Endothelial cell of umbilical vein (primary cell): ENCODE results near the gene SPATA33. TPM values are rescaled to one million over a fixed set of nuclear protein-coding genes. Genes with fewer than 3 reads are reported as not detected.

Source experiments
- BruUV-seq: library from RNA; stranded (reverse); fragments of 400-500 nt; replicated peaks from 2 replicates; lab custom pipeline; 2021; lab: Mats Ljungman, UMichigan
- CTCF ChIA-PET: fragments of 300-600, 350-600 bp; sonication (Branson Sonifier 250); formaldehyde crosslinking; loops from one replicate; lab custom pipeline; 2021; ENCODE audit warnings: antibody characterized with exemption, inconsistent platforms; lab: Charles Lee
- POLR2A ChIA-PET: fragments of 300-600, 350-600 bp; sonication (Branson Sonifier 250); formaldehyde crosslinking; loops from one replicate; lab custom pipeline; 2021; ENCODE audit warnings: antibody characterized with exemption, inconsistent platforms; lab: Charles Lee
- DNase-seq: peaks from one replicate; pipeline ENCODE4 v3.0.0-alpha.2; 2011; ENCODE audit warnings: low read depth, low spot score
- FAIRE-seq: peaks from 2 replicates; lab custom pipeline; 2011; peaks lifted over from hg19 to GRCh38; lab: Jason Lieb, UNC
- H2AFZ ChIP-seq: 2 replicates; pipeline ENCODE4 v1.6.0; 2012; ENCODE audit warnings: low read depth, low read length, control low read depth, inconsistent platforms
- H3K27ac ChIP-seq: 2 replicates; pipeline ENCODE4 v1.5.1; 2011; ENCODE audit warnings: low read depth, mild to moderate bottlenecking, control low read depth, low read length, moderate library complexity; ENCODE audit not compliant: insufficient read depth
- H3K27me3 ChIP-seq, 2 experiments: 2 replicates each; pipeline versions ENCODE4 v1.6.0 to v1.6.1; 2011; ENCODE audit warnings: low read length in 2 of 2, mixed read lengths in 1 of 2; ENCODE audit not compliant: control insufficient read depth in 2 of 2, insufficient read depth in 2 of 2
- H3K36me3 ChIP-seq, 2 experiments: 2 replicates in 1 of 2; 3 replicates in 1 of 2; pipeline ENCODE4 v1.5.1; 2011; ENCODE audit warnings: low read length in 2 of 2, mild to moderate bottlenecking in 1 of 2, moderate library complexity in 1 of 2; ENCODE audit not compliant: control insufficient read depth in 2 of 2, insufficient read depth in 2 of 2; ENCODE audit errors: extremely low read depth in 1 of 2
- H3K4me1 ChIP-seq: 3 replicates; pipeline ENCODE4 v1.5.1; 2011; ENCODE audit warnings: mild to moderate bottlenecking, low read length; ENCODE audit not compliant: control insufficient read depth, insufficient read depth; ENCODE audit errors: extremely low read depth
- H3K4me2 ChIP-seq: 2 replicates; pipeline ENCODE4 v1.6.1; 2011; ENCODE audit warnings: low read length, control low read depth, mixed read lengths; ENCODE audit not compliant: insufficient read depth
- H3K4me3 ChIP-seq, 3 experiments: fragments of 200-600 bp in 1 of 3; sonication (generic), shearing (Covaris generic) in 1 of 3; replicated peaks in 1 of 3; 2 replicates each; pipeline ENCODE4 v1.5.1; 2011 to 2016; ENCODE audit warnings: control low read depth in 3 of 3, low read length in 3 of 3, mild to moderate bottlenecking in 2 of 3, inconsistent platforms in 1 of 3, low read depth in 1 of 3, moderate library complexity in 1 of 3; ENCODE audit not compliant: insufficient read depth in 1 of 3
- H3K79me2 ChIP-seq: 2 replicates; pipeline ENCODE4 v1.6.0; 2012; ENCODE audit warnings: low read length, inconsistent platforms; ENCODE audit not compliant: control insufficient read depth, insufficient read depth
- H3K9ac ChIP-seq: replicated peaks from 2 replicates; pipeline ENCODE3; 2011; ENCODE audit warnings: low read length, control low read depth; ENCODE audit not compliant: insufficient read depth; ENCODE audit errors: extremely low read depth
- H3K9me1 ChIP-seq: replicated peaks from 3 replicates; pipeline ENCODE4 v1.6.0; 2011; ENCODE audit warnings: mild to moderate bottlenecking, low read length; ENCODE audit not compliant: control insufficient read depth, insufficient read depth; ENCODE audit errors: extremely low read depth
- H3K9me3 ChIP-seq: replicated peaks from 2 replicates; pipeline ENCODE4 v1.5.1; 2012; ENCODE audit warnings: low read length, inconsistent platforms; ENCODE audit not compliant: control insufficient read depth, insufficient read depth
- H4K20me1 ChIP-seq: replicated peaks from 2 replicates; pipeline ENCODE3; 2011; ENCODE audit warnings: mild to moderate bottlenecking, low read length; ENCODE audit not compliant: control insufficient read depth, insufficient read depth; ENCODE audit errors: extremely low read depth
- EZH2 ChIP-seq: IDR thresholded peaks from 2 replicates; pipeline ENCODE4 v1.6.1; 2012; ENCODE audit warnings: borderline replicate concordance, low read depth, mild to moderate bottlenecking, moderate library complexity, low read length, inconsistent platforms; ENCODE audit not compliant: severe bottlenecking
- MAX ChIP-seq: IDR thresholded peaks from 2 replicates; pipeline ENCODE4 v1.6.1; 2011; ENCODE audit not compliant: insufficient read depth, insufficient read length
- POLR2A ChIP-seq: IDR thresholded peaks from 2 replicates; pipeline ENCODE4 v1.6.1; 2012; ENCODE audit warnings: low read depth, mild to moderate bottlenecking, control low read depth, low read length
- POLR2AphosphoS5 ChIP-seq: IDR thresholded peaks from 2 replicates; pipeline ENCODE4 v1.6.1; 2012; ENCODE audit warnings: low read depth, mild to moderate bottlenecking, control low read depth, low read length, moderate library complexity; ENCODE audit not compliant: insufficient read depth
- dilution Hi-C: fragments of 300-500 bp; cut with MboI; formaldehyde crosslinking; loops from one replicate; pipeline ENCODE4 v1.15.0; 2019; ENCODE audit warnings: low sequenced_read_pairs; ENCODE audit not compliant: extremely low pct_ligation_motif_present
- intact Hi-C: fragments of 100-400 bp; cut with micrococcal nuclease; formaldehyde crosslinking; loops from one replicate; pipeline ENCODE4 v1.10.0; 2022
- polyA plus RNA-seq, 4 experiments: library from polyadenylated mRNA; depleted of rRNA in 3 of 4; stranded (reverse) in 3 of 4; unstranded in 1 of 4; fragments of >200 nt; gene quantifications; 2 replicates each; pipeline versions ENCODE4 v1.2.1 to v1.2.3, GENCODE V29; 2011 to 2012; ENCODE audit warnings: missing spikeins in 1 of 4
- total RNA-seq: library from RNA; stranded (reverse); gene quantifications from 2 replicates; pipeline ENCODE4 v1.2.3, GENCODE V29; 2021

SPATA33 gene
- total and polyA plus RNA-seq, 2 donors (not counting 3 experiments of a cell fraction or from before 2014, with no cell fraction given) = 3.5 to 11.4 TPM

DNA sequence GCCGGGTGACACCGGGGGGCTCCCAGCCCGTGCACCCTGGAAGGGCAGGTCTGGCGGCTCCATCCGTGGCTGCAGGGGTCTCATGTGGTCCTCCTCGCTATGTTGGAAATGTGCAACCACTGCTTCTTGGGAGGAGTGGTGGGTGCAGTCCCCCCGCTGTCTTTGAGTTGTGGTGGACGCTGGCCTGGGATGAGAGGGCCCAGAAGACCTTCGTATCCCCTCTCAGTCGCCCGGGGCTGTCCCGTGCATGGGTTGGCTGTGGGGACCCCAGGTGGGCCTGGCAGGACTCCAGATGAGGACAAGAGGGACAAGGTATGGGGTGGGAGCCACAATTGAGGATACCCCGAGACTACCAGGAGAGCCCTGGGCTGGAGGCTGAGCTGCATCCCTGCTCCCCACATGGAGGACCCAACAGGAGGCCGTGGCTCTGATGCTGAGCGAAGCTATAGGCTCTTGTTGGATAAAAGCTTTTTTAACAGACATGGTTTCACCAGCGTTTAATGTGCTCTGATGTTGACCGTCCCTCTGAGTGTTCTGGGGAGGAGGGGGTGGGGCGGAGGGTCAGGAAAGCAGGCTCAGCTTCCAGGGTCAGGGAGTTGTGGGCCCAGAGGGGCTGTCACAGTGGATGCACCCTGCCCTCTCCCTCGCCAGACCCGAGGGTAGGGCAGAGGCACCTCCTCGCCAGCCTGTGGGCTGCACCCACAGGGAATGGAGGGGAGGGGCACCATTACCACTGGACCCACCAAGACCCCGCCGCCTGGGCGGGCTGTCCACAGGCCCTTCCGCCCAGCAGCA, 38.4 kb downstream of the SPATA33 start:
- H3K9me3 ChIP-seq = no peaks in the 10 kb centered on the region
- TF ChIP-seq EZH2 = no peak
- peak; percentile 11 for TF ChIP-seq POLR2A
- no peaks in the 10 kb centered on the region for H3K79me2 ChIP-seq
- CTCF ChIA-PET = interaction anchor here (2.0 kb wide), 1 partner anchor 10 kb away, joined by 5 read pairs; no protein-coding TSS in a partner anchor
- H3K4me2 ChIP-seq = no peak overlapping the region
- no peak for FAIRE-seq
- POLR2A ChIA-PET = interaction anchor here (0.6 kb wide), 1 partner anchor 83 kb away, joined by 3 read pairs; no protein-coding TSS in a partner anchor
- peaks cover 9% of the 10 kb centered on the region for H3K4me1 ChIP-seq
- H3K36me3 ChIP-seq = peaks cover 0 to 34% of the 10 kb centered on the region in 2 experiments
- no peak overlapping the region for H3K9ac ChIP-seq
- H3K27me3 ChIP-seq = no peaks in the 10 kb centered on the region
- DNase-seq = no peak
- intact Hi-C loops = no loop called here
- dilution Hi-C loops = no loop called here
- H4K20me1 ChIP-seq = no peaks in the 10 kb centered on the region
- H3K4me3 ChIP-seq = no peak overlapping the region
- TSS peak; percentile 19 for BruUV-seq
- H3K27ac ChIP-seq = no peak overlapping the region
- no peaks in the 10 kb centered on the region for H3K9me1 ChIP-seq
- no peak overlapping the region for H2AFZ ChIP-seq

DNA sequence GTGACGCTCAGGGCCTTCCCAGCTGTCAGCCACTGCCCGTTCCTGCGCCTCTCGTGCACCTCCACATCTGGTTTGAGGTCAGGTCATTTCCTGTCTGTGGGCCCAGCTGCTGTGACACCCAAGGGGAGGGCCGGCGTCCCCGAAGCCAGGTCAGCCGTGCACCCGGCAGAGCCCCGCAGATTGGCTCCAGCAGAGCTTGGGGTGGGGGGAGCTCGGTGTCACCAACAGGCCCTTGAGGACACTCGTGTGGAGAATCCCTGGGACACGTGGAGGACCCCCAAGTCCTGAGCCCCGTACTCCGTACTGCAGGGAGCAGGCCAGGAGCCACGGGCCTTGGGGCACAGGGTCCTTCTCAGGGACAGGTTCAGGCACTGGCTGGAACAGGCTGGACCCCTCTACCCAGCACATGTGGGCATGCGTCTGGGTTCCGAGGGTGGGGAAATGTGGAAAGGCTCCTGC, 39.1 kb downstream of the SPATA33 start:
- ChIA-PET CTCF (interaction anchor here (2.0 kb wide), 1 partner anchor 9 kb away, joined by 5 read pairs; no protein-coding TSS in a partner anchor), POLR2A (no interaction called here)
- dilution Hi-C loops = no loop called here
- no TSS peak for BruUV-seq
- no peak for FAIRE-seq
- no peaks in the 10 kb centered on the region for H3K9me1 ChIP-seq
- no peaks in the 10 kb centered on the region for H4K20me1 ChIP-seq
- DNase-seq = no peak
- H3K4me1 ChIP-seq = peaks cover 9% of the 10 kb centered on the region
- peaks cover 0 to 29% of the 10 kb centered on the region in 2 experiments for H3K36me3 ChIP-seq
- H2AFZ ChIP-seq = no peak overlapping the region
- no peak overlapping the region for H3K4me3 ChIP-seq
- peak; percentile 42 for TF ChIP-seq POLR2AphosphoS5
- TF ChIP-seq MAX = no peak
- H3K27me3 ChIP-seq = no peaks in the 10 kb centered on the region
- no peaks in the 10 kb centered on the region for H3K9me3 ChIP-seq
- intact Hi-C loops = no loop called here
- no peak overlapping the region for H3K9ac ChIP-seq
- no peak overlapping the region for H3K27ac ChIP-seq
- H3K4me2 ChIP-seq = no peak overlapping the region
- no peaks in the 10 kb centered on the region for H3K79me2 ChIP-seq
